Fibroblast of skin of scalp (primary cell): Measurements from ENCODE around the gene C6orf15.

Experiments
- DNase-seq: peaks from one replicate; pipeline ENCODE4 v3.0.0-alpha.2; 2013

C6orf15 gene

GRCh38 chr6:31107052-31107451 is 5.3 kb downstream of the C6orf15 start:
- no peak for DNase-seq

DNA sequence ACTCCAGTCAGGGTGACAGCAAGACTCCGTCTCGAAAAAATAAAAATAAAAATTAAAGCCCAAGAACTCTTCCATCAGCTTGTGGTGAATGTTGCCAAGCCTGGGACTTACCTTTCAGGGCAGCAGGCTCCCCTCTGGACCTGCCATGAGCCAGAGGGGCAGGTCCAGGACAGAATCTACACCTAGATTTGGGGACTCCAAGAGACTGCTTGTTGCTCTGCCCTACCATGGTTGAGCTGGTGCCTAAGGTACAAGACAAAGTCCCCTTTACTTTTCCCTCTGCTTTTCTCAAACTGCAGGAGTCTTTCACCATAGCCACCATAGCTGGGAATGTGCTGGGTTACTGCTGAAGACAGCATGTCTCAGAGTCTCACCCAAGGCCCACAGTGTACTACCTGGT is 9.2 kb downstream of the C6orf15 start:
- no peak for DNase-seq

GRCh38 chr6:31098449-31098938 is 13.9 kb downstream of the C6orf15 start:
- DNase-seq = no peak

DNA sequence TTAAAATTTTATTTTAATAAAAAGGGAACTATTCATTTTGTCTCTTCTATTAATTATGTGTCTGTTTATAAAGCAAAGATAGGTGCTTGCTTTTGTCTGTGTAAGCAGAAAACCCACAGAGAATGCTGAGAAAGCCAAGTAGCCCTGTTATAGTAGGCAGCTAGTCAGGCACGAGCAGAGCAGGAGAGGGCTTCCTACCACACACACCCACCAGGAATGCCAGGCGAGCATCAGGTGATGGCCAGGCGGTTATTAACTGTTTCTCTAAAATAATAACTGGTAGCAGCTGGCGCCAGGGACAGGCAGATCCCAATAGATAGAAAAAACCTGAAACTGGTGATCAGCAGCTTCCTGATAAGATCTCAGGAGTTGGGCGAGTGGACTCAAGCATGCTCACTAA is 15.7 kb downstream of the C6orf15 start:
- DNase-seq = no peak

GRCh38 chr6:31096215-31096614 is 16.2 kb downstream of the C6orf15 start:
- DNase-seq = no peak

DNA sequence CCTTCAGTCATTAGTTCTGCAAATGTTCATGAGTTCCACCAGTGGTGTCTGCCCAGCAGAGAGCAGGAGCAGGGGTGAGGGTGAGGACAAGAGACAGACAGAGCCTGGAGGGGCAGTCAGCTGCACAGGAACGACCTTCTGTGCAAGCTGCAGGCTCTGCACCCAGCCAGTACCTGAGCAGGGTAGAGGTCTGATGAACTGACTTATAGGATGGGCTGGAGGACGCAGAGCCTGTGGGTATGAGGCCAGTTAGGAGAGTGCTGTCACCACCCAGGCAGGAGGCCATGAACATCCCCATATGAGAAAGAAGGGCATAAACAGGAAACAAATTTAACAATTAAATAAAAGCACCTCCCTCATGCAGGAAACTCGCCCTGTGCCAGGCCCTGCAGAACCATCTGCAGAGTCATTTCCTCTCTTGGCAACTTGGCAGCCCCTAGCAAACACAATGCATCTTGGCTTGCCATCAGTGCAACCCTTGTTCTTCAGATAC is 17.9 kb downstream of the C6orf15 start:
- no peak for DNase-seq

DNA sequence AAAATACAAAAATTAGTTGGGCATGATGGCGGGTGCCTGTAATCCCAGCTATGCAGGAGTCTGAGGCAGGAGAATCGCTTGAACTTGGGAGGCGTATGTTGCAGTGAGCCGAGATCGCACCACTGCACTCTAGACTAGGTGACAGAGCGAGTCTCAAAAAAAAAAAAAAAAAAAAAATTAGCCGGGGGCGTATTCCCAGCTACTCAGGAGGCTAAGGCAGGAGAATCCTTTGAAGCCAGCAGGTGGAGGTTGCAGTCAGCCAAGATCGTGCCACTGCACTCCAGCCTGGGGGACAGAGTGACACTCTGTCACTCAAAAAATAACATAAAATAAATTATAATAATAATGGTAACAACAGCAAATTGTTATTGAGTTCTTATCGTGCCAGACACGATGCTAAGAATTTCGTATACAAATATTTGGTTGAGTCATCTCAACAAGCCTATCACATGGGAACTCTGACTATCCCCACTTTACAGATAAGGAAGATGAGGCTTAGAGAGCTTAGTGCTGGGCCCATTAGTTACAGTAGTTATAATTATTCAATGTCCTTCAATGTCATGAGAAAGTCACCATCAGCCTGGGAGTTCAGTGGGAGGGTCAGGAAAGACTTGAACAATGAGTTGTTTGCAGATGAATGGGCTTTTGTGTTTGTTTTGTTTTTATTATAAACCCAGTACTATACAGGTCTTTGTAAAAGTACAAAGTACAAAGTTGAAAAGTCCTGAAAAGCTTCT is 19.4 kb downstream of the C6orf15 start:
- no peak for DNase-seq

DNA sequence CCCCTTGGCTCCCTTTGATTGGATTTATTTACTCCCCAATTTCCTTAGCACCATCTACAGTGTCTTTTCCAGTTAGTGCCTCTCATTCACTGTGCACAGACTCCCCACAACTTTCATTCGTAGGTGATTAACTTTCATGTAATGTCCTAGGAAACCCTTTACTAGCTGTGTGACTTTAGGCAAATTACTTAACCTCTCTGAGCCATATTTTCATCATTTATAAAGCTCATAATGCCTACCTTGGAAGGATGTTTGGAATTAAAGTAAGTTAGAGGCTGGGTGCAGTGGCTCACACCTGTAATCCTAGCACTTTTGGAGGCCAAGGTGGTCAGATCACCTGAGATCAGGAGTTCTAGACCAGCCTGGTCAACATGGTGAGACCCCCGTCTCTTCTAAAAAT is 20.1 kb downstream of the C6orf15 start:
- no peak for DNase-seq

DNA sequence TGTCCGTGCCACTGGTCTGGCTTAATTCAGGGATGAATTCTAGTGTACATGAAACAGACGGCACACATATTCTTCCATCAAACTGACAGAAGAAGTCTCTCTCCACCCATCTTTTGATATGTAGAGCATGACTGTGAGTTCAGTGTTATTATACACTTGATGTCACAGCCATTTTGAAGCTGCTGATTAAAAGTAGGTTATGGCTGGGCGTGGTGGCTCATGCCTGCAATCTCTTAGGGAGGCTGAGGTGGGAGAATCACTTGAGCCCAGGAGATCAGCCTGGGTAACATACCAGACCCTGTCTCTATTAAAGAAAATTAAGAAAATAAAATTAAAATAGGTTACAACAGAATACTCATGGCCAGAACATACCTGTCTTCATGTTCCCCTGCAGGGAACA is 20.7 kb downstream of the C6orf15 start:
- no peak for DNase-seq

- DNase-seq = no peak
Measured at GRCh38 chr6:31090973-31091364, 21.4 kb downstream of the C6orf15 start.

- no peak for DNase-seq
Measured at GRCh38 chr6:31090275-31090972, 22.0 kb downstream of the C6orf15 start.

DNA sequence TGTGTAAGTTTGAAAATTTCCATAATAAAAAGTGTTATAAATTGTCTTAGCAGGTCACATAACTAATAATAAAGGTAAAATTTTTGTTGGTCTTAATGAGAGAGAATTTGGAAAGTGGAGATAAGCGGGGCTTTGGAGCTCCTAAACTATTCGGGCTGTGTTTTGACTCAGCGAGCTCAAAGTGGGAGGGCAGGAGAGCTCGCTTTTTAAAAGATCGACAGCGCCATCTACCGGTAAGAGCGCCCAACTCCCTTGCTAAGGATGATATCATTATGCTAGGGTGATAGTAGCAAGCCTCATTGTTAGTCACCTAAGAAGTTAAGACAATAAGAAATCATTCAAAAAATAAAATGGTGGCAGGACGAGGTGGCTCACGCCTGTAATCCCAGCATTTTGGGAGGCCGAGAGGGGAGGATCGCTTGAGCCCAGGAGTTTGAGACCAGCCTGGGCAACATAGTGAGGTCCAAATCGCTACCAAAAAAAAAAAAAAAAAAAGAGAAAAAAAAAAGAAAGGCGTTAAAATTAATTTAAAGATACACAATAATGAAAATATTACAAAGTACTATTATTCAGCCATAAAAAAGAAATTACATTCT is 24.8 kb downstream of the C6orf15 start:
- DNase-seq = peak; percentile 87

DNA sequence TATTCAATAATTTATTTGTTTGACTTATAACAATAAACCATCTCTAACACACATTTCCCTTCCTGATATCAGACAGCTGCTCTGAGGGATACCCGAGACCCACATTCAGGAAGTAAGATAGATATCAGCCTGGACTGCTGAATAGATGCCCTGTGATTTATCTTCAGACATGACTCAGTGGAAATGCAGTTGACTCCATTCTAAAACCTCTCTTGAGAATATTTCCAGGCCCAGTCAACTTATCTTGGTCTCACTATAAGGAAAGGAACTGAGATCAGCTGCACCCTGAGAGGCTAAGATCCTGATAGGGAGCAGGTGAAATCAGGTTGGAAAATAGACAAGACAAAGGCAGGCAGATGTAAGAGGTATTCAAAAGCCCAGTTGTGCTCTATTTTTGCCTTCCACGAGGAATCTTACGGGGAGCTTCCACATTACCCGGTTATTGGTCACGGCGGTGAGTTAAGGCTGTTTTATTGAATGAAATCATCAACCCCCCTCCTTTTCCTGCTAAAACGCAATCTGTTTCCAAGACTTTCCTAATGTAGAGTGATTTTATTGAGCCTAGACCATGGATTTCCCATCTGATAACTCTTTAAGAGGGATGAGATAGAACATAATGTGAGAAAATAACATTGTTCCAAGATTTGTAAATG is 25.5 kb downstream of the C6orf15 start:
- DNase-seq = peak; percentile 73

GRCh38 chr6:31083742-31084354 is 28.5 kb downstream of the C6orf15 start:
- peak; percentile 90 for DNase-seq

DNA sequence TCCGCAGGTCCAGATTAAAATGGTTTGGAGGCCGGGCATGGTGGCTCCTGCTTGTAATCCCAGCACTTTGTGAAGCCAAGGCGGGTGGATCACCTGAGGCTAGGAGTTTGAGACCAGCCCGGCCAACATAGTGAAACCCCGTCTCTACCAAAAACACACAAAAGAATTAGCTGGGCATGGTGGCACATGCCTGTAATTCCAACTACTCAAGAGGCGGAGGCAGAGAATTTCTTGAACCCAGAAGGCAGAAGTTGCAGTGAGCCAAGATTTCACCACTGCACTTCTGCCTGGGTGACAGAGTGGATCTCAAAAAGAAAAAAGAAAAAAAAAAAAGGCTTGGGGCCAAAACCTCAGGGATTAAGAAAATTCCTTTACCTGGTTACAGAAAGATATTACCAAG is 30.5 kb downstream of the C6orf15 start:
- no peak for DNase-seq

DNA sequence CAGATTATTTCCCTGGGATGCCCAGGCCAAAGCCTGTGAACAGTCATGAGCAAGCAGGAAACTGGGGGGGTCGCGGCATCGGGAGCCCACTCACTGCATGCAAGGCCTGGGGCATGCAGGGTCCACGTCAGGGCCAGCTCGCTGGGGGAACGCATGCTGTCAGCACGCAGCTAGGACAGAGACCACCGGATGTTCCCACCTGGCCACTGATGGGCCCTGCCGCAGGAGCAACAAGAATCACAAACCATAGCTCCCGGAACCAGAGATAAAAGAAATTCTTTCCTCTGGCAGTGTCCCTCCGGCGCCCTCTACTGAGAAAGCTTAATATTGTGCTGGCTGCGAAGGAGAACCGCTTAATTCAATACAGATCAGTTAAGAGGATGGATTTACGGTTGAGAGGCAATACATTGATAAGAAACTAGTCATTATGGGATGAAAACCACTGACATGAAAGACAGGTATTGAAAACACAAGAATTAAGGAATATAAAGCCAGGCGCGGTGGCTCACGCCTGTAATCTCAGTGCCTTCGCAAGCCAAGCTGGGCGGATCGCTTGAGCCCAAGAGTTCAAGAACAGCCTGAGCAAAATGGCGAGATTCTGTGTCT is 32.6 kb downstream of the C6orf15 start:
- DNase-seq = peak; percentile 67

DNA sequence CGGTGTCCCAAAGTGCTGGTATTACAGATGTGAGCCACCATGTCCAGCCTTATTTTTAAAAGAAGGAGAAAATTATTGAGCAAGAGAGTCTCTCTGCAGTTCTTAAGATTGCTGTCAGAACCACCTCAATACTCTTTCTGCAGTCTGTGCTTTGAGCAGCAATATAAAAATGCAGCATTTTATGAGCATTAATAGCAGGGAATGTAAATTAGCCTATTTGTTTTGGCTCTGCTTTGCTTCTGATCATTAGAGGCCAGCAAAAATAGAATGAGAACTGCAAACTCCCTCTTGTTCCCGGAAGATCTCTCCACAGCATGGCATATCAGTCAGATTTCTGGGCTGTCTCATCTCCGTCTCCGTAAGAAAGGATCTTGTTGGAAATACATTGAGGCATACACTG is 35.8 kb downstream of the C6orf15 start:
- DNase-seq = no peak

- DNase-seq = peak; percentile 51
Measured at GRCh38 chr6:31075528-31075927, 36.8 kb downstream of the C6orf15 start.

GRCh38 chr6:31074401-31074800 is 38.0 kb downstream of the C6orf15 start:
- DNase-seq = no peak

- DNase-seq = peak; percentile 73
Measured at GRCh38 chr6:31070711-31071197, 41.6 kb downstream of the C6orf15 start.

DNA sequence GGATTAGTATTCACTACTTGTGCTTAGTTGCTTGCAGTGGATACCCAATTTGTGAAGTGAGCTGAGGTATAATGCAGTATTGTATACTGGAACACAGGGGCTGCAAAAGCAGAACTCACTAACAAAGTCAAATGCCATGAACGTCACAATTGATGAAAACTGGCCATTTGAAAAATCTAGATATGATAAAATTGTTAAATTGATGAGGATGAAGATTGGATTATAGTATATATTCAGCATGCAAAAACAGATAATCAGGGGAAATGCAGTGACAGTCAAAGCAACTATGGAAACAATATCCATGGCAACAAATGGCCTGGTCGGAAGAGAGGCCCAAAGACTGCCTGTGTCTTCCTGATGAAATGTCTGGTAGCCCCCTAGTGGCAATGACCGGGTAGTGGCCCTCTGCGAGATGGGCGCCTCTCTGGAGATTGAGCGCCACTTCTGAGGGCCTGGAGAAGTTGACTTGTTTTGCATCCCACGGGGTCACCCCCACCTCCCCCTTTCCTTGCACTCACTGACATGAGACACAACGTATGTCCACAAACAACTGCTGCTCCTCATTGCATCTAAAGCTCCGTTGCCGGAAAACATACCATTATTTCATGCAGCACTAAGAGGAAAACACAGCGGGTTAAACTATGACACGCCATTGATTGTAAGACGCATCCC is 43.6 kb downstream of the C6orf15 start:
- DNase-seq = peak; percentile 81
